ENCODE measurements around the gene TNK1. TPM values are rescaled to one million over a fixed set of nuclear protein-coding genes. Genes with fewer than 3 reads are reported as not detected.
"Not testable (repeated sequence)": the region's sequence is repeated elsewhere in the genome, so short reads cannot be mapped to it uniquely, and the experiment has no call there.

Gene TNK1
- total RNA-seq, 1 experiment from 2014 or later, result 0.90 TPM

DNA sequence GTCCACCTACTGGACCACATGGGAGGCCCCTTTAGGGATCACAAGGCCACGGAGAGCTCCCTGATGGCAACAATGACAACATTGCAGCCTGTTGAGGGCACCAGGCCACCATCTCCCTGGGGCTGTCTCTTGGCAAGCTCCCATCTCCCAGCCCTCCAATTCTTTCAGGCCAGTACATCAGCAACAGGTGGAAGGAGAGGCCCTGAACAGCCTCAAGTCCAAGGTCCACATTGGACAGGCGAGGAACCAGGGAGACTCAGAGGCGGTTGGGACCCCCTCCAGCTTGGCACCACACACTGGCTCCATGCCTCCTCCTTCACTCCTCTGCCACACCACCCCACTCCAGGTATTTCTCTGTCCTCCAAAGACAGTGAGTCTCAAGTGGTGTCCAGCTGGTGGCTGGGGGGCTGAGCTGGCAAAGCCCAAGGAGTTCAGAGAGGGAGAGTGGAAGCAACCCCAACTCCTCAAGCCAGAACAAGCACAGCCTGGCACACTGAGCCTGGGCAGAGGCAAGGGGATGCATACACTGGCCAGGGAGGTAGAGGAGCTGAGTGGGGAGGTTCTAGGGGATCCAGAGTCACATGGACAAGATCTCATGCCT, 45.9 kb upstream of the TNK1 start:
- intact Hi-C loops (cut with micrococcal nuclease; ENCODE audit: unreplicated experiment), result no loop called here
- ChIA-PET CTCF (no interaction called here), POLR2A (ENCODE audit: low non-redundant PET) (interaction anchor here (0.6 kb wide), 1 partner anchor 61 kb away, joined by 4 read pairs; no protein-coding TSS in a partner anchor)
- H3K27ac ChIP-seq (ENCODE audit: low read depth, low read length, poor library complexity, severe bottlenecking), result no peak overlapping the region
- H3K36me3 ChIP-seq (ENCODE audit: insufficient read depth, low read length, poor library complexity, severe bottlenecking), result no peaks in the 10 kb centered on the region
- no TSS peak for BruUV-seq (replicated peaks)
- peaks cover 6% of the 10 kb centered on the region for H3K4me1 ChIP-seq (ENCODE audit: insufficient read depth, low read length, poor library complexity, severe bottlenecking)
- no peak for DNase-seq (ENCODE audit: low spot score)
- TF ChIP-seq, protein P1, sequence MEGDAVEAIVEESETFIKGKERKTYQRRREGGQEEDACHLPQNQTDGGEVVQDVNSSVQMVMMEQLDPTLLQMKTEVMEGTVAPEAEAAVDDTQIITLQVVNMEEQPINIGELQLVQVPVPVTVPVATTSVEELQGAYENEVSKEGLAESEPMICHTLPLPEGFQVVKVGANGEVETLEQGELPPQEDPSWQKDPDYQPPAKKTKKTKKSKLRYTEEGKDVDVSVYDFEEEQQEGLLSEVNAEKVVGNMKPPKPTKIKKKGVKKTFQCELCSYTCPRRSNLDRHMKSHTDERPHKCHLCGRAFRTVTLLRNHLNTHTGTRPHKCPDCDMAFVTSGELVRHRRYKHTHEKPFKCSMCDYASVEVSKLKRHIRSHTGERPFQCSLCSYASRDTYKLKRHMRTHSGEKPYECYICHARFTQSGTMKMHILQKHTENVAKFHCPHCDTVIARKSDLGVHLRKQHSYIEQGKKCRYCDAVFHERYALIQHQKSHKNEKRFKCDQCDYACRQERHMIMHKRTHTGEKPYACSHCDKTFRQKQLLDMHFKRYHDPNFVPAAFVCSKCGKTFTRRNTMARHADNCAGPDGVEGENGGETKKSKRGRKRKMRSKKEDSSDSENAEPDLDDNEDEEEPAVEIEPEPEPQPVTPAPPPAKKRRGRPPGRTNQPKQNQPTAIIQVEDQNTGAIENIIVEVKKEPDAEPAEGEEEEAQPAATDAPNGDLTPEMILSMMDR (conservative IDR thresholded peaks at IDR 0.05; ENCODE audit: low read depth, low read length), result no peak
- no peak for TF ChIP-seq EZH2 (IDR thresholded peaks at IDR 0.05; ENCODE audit: borderline replicate concordance, low read depth, low read length, poor library complexity, severe bottlenecking)
- no peaks in the 10 kb centered on the region for H3K27me3 ChIP-seq (replicated peaks; ENCODE audit: insufficient read depth, low read depth, low read length, poor library complexity)
- no peaks in the 10 kb centered on the region for H3K9me3 ChIP-seq (ENCODE audit: low read depth, low read length, poor library complexity, severe bottlenecking)
- no peak overlapping the region for H3K4me3 ChIP-seq (ENCODE audit: low read depth, low read length, poor library complexity, severe bottlenecking)

DNA sequence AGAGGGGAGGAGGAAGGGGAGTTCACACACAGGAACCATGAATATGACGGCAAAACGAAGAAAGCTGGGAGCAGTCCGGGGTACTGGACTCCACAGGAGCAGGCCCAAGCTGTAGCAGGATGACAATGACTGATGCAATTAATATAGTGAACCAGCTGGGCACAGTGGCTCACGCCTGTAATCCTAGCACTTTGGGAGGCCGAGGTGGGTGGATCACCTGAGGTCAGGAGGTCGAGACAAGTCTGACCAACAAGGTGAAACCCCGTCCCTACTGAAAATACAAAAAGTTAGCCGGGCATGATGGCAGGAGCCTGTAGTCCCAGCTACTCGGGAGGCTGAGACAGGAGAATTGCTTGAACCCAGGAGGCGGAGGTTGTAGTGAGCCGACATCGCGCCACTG, 45.1 kb upstream of the TNK1 start:
- H3K4me1 ChIP-seq (ENCODE audit: insufficient read depth, low read length, poor library complexity, severe bottlenecking); H3K27ac ChIP-seq (ENCODE audit: low read depth, low read length, poor library complexity, severe bottlenecking); H3K9me3 ChIP-seq (ENCODE audit: low read depth, low read length, poor library complexity, severe bottlenecking); intact Hi-C loops (cut with micrococcal nuclease; ENCODE audit: unreplicated experiment); DNase-seq (ENCODE audit: low spot score); CTCF ChIA-PET; H3K4me3 ChIP-seq (ENCODE audit: low read depth, low read length, poor library complexity, severe bottlenecking); BruUV-seq (replicated peaks); H3K27me3 ChIP-seq (replicated peaks; ENCODE audit: insufficient read depth, low read depth, low read length, poor library complexity); H3K36me3 ChIP-seq (ENCODE audit: insufficient read depth, low read length, poor library complexity, severe bottlenecking): not testable (repeated sequence)
- POLR2A ChIA-PET (ENCODE audit: low non-redundant PET), result interaction anchor here (0.6 kb wide), 1 partner anchor 60 kb away, joined by 4 read pairs; no protein-coding TSS in a partner anchor

DNA sequence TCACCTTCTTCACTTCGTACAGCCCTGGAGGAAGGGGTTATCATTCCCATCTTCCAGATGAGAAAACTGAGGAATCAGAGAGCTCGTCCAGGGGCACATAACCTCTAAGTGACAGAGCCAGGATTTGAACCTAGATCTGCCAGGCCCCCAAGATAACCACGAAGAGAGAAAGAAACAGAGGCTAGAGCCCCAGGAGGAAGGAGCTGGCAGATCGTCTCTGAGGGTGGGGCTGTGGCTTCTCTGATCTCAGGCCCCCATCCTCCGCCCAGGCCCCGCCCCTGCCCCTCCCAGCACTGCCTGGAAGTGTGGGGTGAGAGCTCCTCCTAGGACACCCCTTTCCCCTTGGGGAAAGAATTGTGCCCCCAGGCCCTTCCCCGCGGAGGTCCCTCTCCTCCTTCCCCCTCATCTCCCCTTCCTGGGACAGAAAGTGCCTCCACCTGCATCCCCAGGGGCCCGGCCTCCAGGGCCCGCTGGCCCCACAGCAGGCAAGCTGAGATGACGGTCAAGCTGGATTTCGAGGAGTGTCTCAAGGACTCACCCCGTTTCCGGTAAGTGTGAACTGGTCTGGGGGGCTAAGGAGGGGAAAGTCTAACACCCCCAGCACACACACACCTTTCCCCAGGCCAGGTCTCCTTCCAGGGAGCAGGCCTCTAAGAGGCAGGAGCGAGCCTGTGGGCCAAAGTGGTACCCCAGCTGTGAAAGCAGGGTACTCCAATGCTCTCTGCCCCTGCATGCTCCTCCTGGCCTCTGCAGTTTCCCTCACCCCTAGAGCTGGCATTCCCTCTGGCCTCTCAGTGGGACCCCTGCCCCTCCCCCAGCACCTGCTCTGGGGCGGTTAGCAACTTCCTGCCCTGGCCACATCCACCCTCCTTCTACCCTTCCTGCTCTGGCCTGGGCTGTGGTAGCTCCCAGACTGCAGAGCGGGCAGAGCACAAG, 44.4 kb upstream of the TNK1 start, which contains the start of gene ACAP1:
TSS of gene ACAP1 (plus strand) at position 290 of the 936 bp plus-strand sequence. CDS start at position 496, 206 bp downstream.
- DNase-seq (ENCODE audit: low spot score), result no peak
- no peaks in the 10 kb centered on the region for H3K4me1 ChIP-seq (ENCODE audit: insufficient read depth, low read length, poor library complexity, severe bottlenecking)
- no peak within 1 kb of the TSS for H3K27ac ChIP-seq (ENCODE audit: low read depth, low read length, poor library complexity, severe bottlenecking)
- H3K27me3 ChIP-seq (replicated peaks; ENCODE audit: insufficient read depth, low read depth, low read length, poor library complexity), result no peaks in the 10 kb centered on the region
- TF ChIP-seq EZH2 (IDR thresholded peaks at IDR 0.05; ENCODE audit: borderline replicate concordance, low read depth, low read length, poor library complexity, severe bottlenecking), result no peak
- TF ChIP-seq, protein P1 (conservative IDR thresholded peaks at IDR 0.05; ENCODE audit: low read depth, low read length), result no peak
- BruUV-seq (replicated peaks), result no TSS peak
- intact Hi-C loops (cut with micrococcal nuclease; ENCODE audit: unreplicated experiment), result no loop called here
- no peaks in the 10 kb centered on the region for H3K36me3 ChIP-seq (ENCODE audit: insufficient read depth, low read length, poor library complexity, severe bottlenecking)
- CTCF ChIA-PET, result no interaction called here
- no peaks in the 10 kb centered on the region for H3K9me3 ChIP-seq (ENCODE audit: low read depth, low read length, poor library complexity, severe bottlenecking)
- POLR2A ChIA-PET (ENCODE audit: low non-redundant PET), result no interaction called here
- no peak within 1 kb of the TSS for H3K4me3 ChIP-seq (ENCODE audit: low read depth, low read length, poor library complexity, severe bottlenecking)

DNA sequence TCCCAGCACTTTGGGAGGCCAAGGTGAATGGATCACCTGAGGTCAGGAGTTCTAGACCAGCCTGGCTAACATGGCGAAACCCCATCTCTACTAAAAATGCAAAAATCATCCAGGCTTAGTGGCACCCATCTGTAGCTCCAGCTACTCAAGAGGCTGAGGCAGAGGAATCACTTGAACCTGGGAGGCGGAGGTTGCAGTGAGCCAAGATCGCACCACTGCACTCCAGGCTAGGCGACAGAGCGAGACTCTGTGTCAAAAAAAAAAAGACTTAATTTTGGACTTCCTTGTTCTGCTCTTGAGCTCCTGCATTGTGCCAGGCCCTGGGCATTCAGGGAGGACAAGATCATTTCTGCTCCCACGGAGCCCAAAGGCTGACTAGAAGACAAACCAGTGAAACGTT, 43.3 kb upstream of the TNK1 start:
- H3K4me1 ChIP-seq (ENCODE audit: insufficient read depth, low read length, poor library complexity, severe bottlenecking); DNase-seq (ENCODE audit: low spot score); H3K27me3 ChIP-seq (replicated peaks; ENCODE audit: insufficient read depth, low read depth, low read length, poor library complexity); POLR2A ChIA-PET (ENCODE audit: low non-redundant PET); H3K4me3 ChIP-seq (ENCODE audit: low read depth, low read length, poor library complexity, severe bottlenecking); H3K9me3 ChIP-seq (ENCODE audit: low read depth, low read length, poor library complexity, severe bottlenecking); intact Hi-C loops (cut with micrococcal nuclease; ENCODE audit: unreplicated experiment); H3K36me3 ChIP-seq (ENCODE audit: insufficient read depth, low read length, poor library complexity, severe bottlenecking); H3K27ac ChIP-seq (ENCODE audit: low read depth, low read length, poor library complexity, severe bottlenecking); BruUV-seq (replicated peaks): not testable (repeated sequence)
- CTCF ChIA-PET, result interaction anchor here (0.6 kb wide), 1 partner anchor 56 kb away, joined by 3 read pairs; the partner anchor contains the start of gene SLC2A4
